Measurements from ENCODE around the gene ZNF865. TPM values are rescaled to one million over a fixed set of nuclear protein-coding genes. Genes with fewer than 3 reads are reported as not detected.
"Not testable (repeated sequence)": the region's sequence is repeated elsewhere in the genome, so short reads cannot be mapped to it uniquely, and the experiment has no call there.

ZNF865 gene
- total RNA-seq, 1 experiment from 2014 or later: 12.2 TPM

GRCh38 chr19:55567708-55568328, 37.6 kb upstream of the ZNF865 start:
- no peaks in the 10 kb centered on the region for H3K36me3 Mint-ChIP-seq (ENCODE audit: insufficient read depth, unreplicated experiment)
- H3K27ac Mint-ChIP-seq (ENCODE audit: low read depth, unreplicated experiment): no peak overlapping the region
- ChIA-PET CTCF (no interaction called here), POLR2A (no interaction called here)
- BruUV-seq (replicated peaks): no TSS peak
- H3K4me1 Mint-ChIP-seq (ENCODE audit: insufficient read depth, unreplicated experiment): no peaks in the 10 kb centered on the region
- no peak for DNase-seq (ENCODE audit: unreplicated experiment)
- H3K27me3 Mint-ChIP-seq (ENCODE audit: insufficient read depth, unreplicated experiment): peaks cover 12% of the 10 kb centered on the region
- H3K9me3 Mint-ChIP-seq (ENCODE audit: unreplicated experiment): no peaks in the 10 kb centered on the region
- H3K4me3 Mint-ChIP-seq (ENCODE audit: unreplicated experiment): no peak overlapping the region
- intact Hi-C loops (cut with micrococcal nuclease): no loop called here
- TF ChIP-seq CTCF (IDR thresholded peaks at IDR 0.05; ENCODE audit: unreplicated experiment): no peak

GRCh38 chr19:55569477-55569876, 36.0 kb upstream of the ZNF865 start:
- H3K27ac Mint-ChIP-seq (ENCODE audit: low read depth, unreplicated experiment); POLR2A ChIA-PET; H3K4me1 Mint-ChIP-seq (ENCODE audit: insufficient read depth, unreplicated experiment); BruUV-seq (replicated peaks); intact Hi-C loops (cut with micrococcal nuclease); H3K27me3 Mint-ChIP-seq (ENCODE audit: insufficient read depth, unreplicated experiment); H3K9me3 Mint-ChIP-seq (ENCODE audit: unreplicated experiment); H3K36me3 Mint-ChIP-seq (ENCODE audit: insufficient read depth, unreplicated experiment); H3K4me3 Mint-ChIP-seq (ENCODE audit: unreplicated experiment); DNase-seq (ENCODE audit: unreplicated experiment): not testable (repeated sequence)
- CTCF ChIA-PET: interaction anchor here (1.0 kb wide), 1 partner anchor 57 kb away, joined by 4 read pairs; no protein-coding TSS in a partner anchor

GRCh38 chr19:55573929-55574328, 31.5 kb upstream of the ZNF865 start:
- H3K36me3 Mint-ChIP-seq (ENCODE audit: insufficient read depth, unreplicated experiment): not testable (repeated sequence)
- CTCF ChIA-PET: interaction anchor here (1.0 to 1.2 kb wide), 2 partner anchors 32 to 70 kb away, joined by 3 read pairs; no protein-coding TSS in a partner anchor

GRCh38 chr19:55576746-55577145, 28.7 kb upstream of the ZNF865 start:
- no peaks in the 10 kb centered on the region for H3K9me3 Mint-ChIP-seq (ENCODE audit: unreplicated experiment)
- H3K4me1 Mint-ChIP-seq (ENCODE audit: insufficient read depth, unreplicated experiment): peaks cover 19% of the 10 kb centered on the region
- BruUV-seq (replicated peaks): no TSS peak
- H3K27me3 Mint-ChIP-seq (ENCODE audit: insufficient read depth, unreplicated experiment): no peaks in the 10 kb centered on the region
- intact Hi-C loops (cut with micrococcal nuclease): no loop called here
- CTCF ChIA-PET: interaction anchor here (0.5 kb wide), 1 partner anchor 78 kb away, joined by 3 read pairs; no protein-coding TSS in a partner anchor
- peaks cover 8% of the 10 kb centered on the region for H3K36me3 Mint-ChIP-seq (ENCODE audit: insufficient read depth, unreplicated experiment)
- no peak for TF ChIP-seq CTCF (IDR thresholded peaks at IDR 0.05; ENCODE audit: unreplicated experiment)
- POLR2A ChIA-PET: no interaction called here
- no peak for DNase-seq (ENCODE audit: unreplicated experiment)
- no peak overlapping the region for H3K4me3 Mint-ChIP-seq (ENCODE audit: unreplicated experiment)
- no peak overlapping the region for H3K27ac Mint-ChIP-seq (ENCODE audit: low read depth, unreplicated experiment)

More at GRCh38 chr19:55573929-55574328, 31.5 kb upstream of the ZNF865 start:
- POLR2A ChIA-PET; H3K27ac Mint-ChIP-seq (ENCODE audit: low read depth, unreplicated experiment); intact Hi-C loops (cut with micrococcal nuclease); H3K4me1 Mint-ChIP-seq (ENCODE audit: insufficient read depth, unreplicated experiment); DNase-seq (ENCODE audit: unreplicated experiment); BruUV-seq (replicated peaks); H3K9me3 Mint-ChIP-seq (ENCODE audit: unreplicated experiment); H3K4me3 Mint-ChIP-seq (ENCODE audit: unreplicated experiment); H3K27me3 Mint-ChIP-seq (ENCODE audit: insufficient read depth, unreplicated experiment): not testable (repeated sequence)

DNA sequence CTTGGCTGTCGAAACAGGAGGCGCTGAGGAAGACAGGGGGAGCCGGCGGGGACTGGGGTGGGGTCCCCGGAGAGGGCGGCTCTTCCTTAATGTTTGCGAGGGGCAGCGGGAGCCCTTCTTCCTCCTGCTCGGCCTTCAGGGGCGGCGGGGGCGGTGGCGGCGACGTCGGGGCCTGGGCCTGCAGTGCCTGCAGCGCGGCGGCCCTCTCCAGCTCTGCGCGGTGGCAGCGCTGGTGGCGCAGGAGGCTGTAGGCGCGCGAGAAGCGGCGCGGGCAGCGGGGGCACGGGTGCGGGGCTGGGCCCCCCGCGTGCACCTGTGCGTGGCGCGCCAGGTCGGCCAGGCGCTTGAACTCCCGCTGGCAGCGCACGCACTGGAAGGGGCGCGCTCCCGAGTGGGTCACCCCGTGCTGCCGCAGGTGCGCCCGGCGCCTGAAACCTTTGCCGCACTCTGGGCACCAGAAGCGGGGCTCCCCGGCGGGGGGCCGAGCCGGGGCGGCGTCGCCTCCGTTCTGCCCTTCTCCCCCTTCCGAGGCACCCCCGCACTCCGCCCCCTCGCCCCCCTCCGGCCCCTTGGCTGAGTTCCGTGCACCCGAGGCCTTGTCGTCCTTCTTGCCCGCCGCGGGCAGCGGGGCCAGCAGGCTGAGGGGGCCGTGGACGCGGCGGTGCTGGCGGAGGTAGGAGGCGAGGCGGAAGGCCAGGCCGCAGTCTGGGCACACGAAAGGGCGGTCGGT, 27.3 kb upstream of the ZNF865 start:
- Mint-ChIP-seq H3K36me3 (ENCODE audit: insufficient read depth, unreplicated experiment) (peaks cover 8% of the 10 kb centered on the region), H3K9me3 (ENCODE audit: unreplicated experiment) (no peaks in the 10 kb centered on the region), H3K27me3 (ENCODE audit: insufficient read depth, unreplicated experiment) (no peaks in the 10 kb centered on the region), H3K27ac (ENCODE audit: low read depth, unreplicated experiment) (no peak overlapping the region), H3K4me1 (ENCODE audit: insufficient read depth, unreplicated experiment) (peaks cover 20% of the 10 kb centered on the region), H3K4me3 (ENCODE audit: unreplicated experiment) (no peak overlapping the region)
- ChIA-PET POLR2A (no interaction called here), CTCF (interaction anchor here (0.7 kb wide), 1 partner anchor 83 kb away, joined by 3 read pairs; no protein-coding TSS in a partner anchor)
- intact Hi-C loops (cut with micrococcal nuclease): no loop called here
- DNase-seq (ENCODE audit: unreplicated experiment): no peak
- TF ChIP-seq CTCF (IDR thresholded peaks at IDR 0.05; ENCODE audit: unreplicated experiment): no peak
- no TSS peak for BruUV-seq (replicated peaks)
